Ovary (tissue), 9 donors: ENCODE results near the gene ATL3. TPM values are rescaled to one million over a fixed set of nuclear protein-coding genes. Genes with fewer than 3 reads are reported as not detected.

ENCODE experiments used
- DNase-seq, 5 donors: peaks; one replicate each; pipeline ENCODE4 v3.0.0-alpha.2; 2019 to 2020
- H3K27ac ChIP-seq, 2 donors: fragments of 200-600 bp; one replicate each; pipeline versions ENCODE4 v1.5.1 to v1.8.0; 2019 to 2022
- H3K27me3 ChIP-seq: fragments of 200-600 bp; one replicate; pipeline ENCODE4 v1.8.0; 2022
- H3K36me3 ChIP-seq: fragments of 200-600 bp; sonication (generic); one replicate; pipeline ENCODE4 v1.5.1; 2019
- H3K4me1 ChIP-seq: one replicate; pipeline ENCODE4 v1.8.1; 2013; ENCODE audit warnings: mild to moderate bottlenecking, moderate library complexity; ENCODE audit not compliant: insufficient read depth
- H3K4me3 ChIP-seq: fragments of 200-600 bp; sonication (generic); one replicate; pipeline ENCODE4 v1.5.1; 2017
- H3K9me3 ChIP-seq, 2 donors: fragments of 200-600 bp in 1 of 2; sonication (generic) in 1 of 2; one replicate each; pipeline versions ENCODE4 v1.5.1 to v1.8.1; 2013 to 2019; ENCODE audit warnings: mild to moderate bottlenecking in 1 of 2, moderate library complexity in 1 of 2
- CTCF ChIP-seq, 3 donors: fragments of 450-650 bp in 2 of 3; fragments of 200-600 bp in 1 of 3; IDR thresholded peaks; one replicate each; pipeline versions ENCODE4 v1.5.1 to v1.8.0; 2016 to 2022; ENCODE audit warnings: antibody characterized with exemption in 3 of 3, mild to moderate bottlenecking in 1 of 3
- EP300 ChIP-seq: sonication (generic); formaldehyde crosslinking; IDR thresholded peaks from one replicate; pipeline ENCODE4 v1.6.1; 2017; ENCODE audit warnings: antibody characterized with exemption
- POLR2A ChIP-seq: fragments of 450-650 bp; IDR thresholded peaks from one replicate; pipeline ENCODE4 v1.6.1; 2017; ENCODE audit warnings: antibody characterized with exemption, mild to moderate bottlenecking, moderate library complexity
- WGBS, 3 donors: extraction: QIAGEN DNeasy Blood & Tissue Kit in 1 of 3; methylation state at CpG; one replicate each; pipeline versions ENCODE4 v1.1.5 to v1.1.7; 2013 to 2017; 5-methylcytosine and 5-hydroxymethylcytosine counted together
- intact Hi-C, 4 donors: fragments of 100-400 bp; cut with DNase I; formaldehyde crosslinking; loops; one replicate each; pipeline versions ENCODE4 v1.11.0 to v1.15.1; 2022 to 2023
- polyA plus RNA-seq, 2 donors: library from polyadenylated mRNA; stranded (reverse); fragments of 200-250 nt in 1 of 2; fragments of 350-450 nt in 1 of 2; fragmentation: Illumina TruSeq in 1 of 2; extraction: RNeasy Lipid Tissue Mini Kit (QIAGEN cat#74804) in 1 of 2; gene quantifications; one replicate each; pipeline ENCODE4 v1.2.3, GENCODE V29; 2013 to 2014
- total RNA-seq, 7 donors: library from RNA; depleted of rRNA in 2 of 7; stranded (reverse); fragments of >200 nt in 2 of 7; fragmentation: NEBNext Ultra II Directional in 3 of 7; extraction: Animal tissue kit (Norgen Biotek cat#: 25700) in 3 of 7; gene quantifications; one replicate each; pipeline versions ENCODE4 v1.1.0 to v1.2.4, GENCODE V29; 2016 to 2023
- donor health status: DM: no; HTN: no; CAD: no; lungs with moderate emphysema.
- donor health status: DM: no; HTN: no; CAD: no.
- donor health status: Bipolar disorder and iron deficiency.
- donor health status: DM: yes; HTN: yes; CAD: no.
- donor health status: DM: no; HTN: no; CAD: no.
- donor health status: DM: yes; HTN: yes; CAD: no.

ATL3 gene
- total and polyA plus RNA-seq, 9 donors = 16.5 to 81.8 (median 51.9) TPM

GRCh38 chr11:63663809-63664208 is 7.4 kb downstream of the ATL3 start:
- Histone ChIP-seq H3K27ac (no peak overlapping the region), H3K4me3 (no peak overlapping the region), H3K27me3 (no peaks in the 10 kb centered on the region), H3K36me3 (no peaks in the 10 kb centered on the region), H3K4me1 (peaks cover 16% of the 10 kb centered on the region), H3K9me3 (no peaks in the 10 kb centered on the region)
- 0% methylated on average over 1 of the region's 1 CpG for WGBS, 3 donors
- TF ChIP-seq CTCF (IDR thresholded peaks at IDR 0.05) (no peak), POLR2A (no peak), EP300 (no peak)
- intact Hi-C loops = no loop called here
- DNase-seq = no peak

- Histone ChIP-seq H3K27me3 (no peaks in the 10 kb centered on the region), H3K4me3 (no peak overlapping the region), H3K27ac (no peak overlapping the region), H3K9me3 (no peaks in the 10 kb centered on the region), H3K4me1 (peaks cover 12% of the 10 kb centered on the region), H3K36me3 (no peaks in the 10 kb centered on the region)
- DNase-seq = no peak
- 90 to 94% (median 92%) methylated on average over 8 of the region's 8 CpGs for WGBS, 3 donors
- TF ChIP-seq POLR2A = no peak
- no peak for TF ChIP-seq EP300
- no peak for TF ChIP-seq CTCF (IDR thresholded peaks at IDR 0.05)
- intact Hi-C loops = no loop called here
Measured at GRCh38 chr11:63660972-63661371, 10.2 kb downstream of the ATL3 start.

GRCh38 chr11:63652671-63653070 is 18.5 kb downstream of the ATL3 start:
- Histone ChIP-seq H3K36me3 (no peaks in the 10 kb centered on the region), H3K27me3 (no peaks in the 10 kb centered on the region), H3K4me3 (no peak overlapping the region), H3K4me1 (no peaks in the 10 kb centered on the region), H3K27ac (no peak overlapping the region), H3K9me3 (no peaks in the 10 kb centered on the region)
- 87 to 94% (median 88%) methylated on average over 3 of the region's 3 CpGs for WGBS, 3 donors
- no peak for DNase-seq
- intact Hi-C loops = no loop called here
- TF ChIP-seq CTCF (IDR thresholded peaks at IDR 0.05) = no peak
- TF ChIP-seq EP300 = no peak
- TF ChIP-seq POLR2A = no peak

GRCh38 chr11:63643205-63643604 is 28.0 kb downstream of the ATL3 start:
- no peaks in the 10 kb centered on the region for H3K27me3 ChIP-seq
- H3K4me1 ChIP-seq = no peaks in the 10 kb centered on the region
- DNase-seq = no peak
- no peaks in the 10 kb centered on the region for H3K36me3 ChIP-seq
- intact Hi-C loops = loop anchor here in 2 of 4 donors (5.0 to 10.0 kb wide), 2 partner anchors 92 to 94 kb away; no protein-coding TSS in a partner anchor
- H3K9me3 ChIP-seq = no peaks in the 10 kb centered on the region
- H3K27ac ChIP-seq = no peak overlapping the region
- no peak overlapping the region for H3K4me3 ChIP-seq
- WGBS, 3 donors = 89 to 94% (median 92%) methylated on average over 3 of the region's 3 CpGs
- TF ChIP-seq EP300 (no peak), CTCF (IDR thresholded peaks at IDR 0.05) (no peak), POLR2A (no peak)

- no peak for TF ChIP-seq CTCF (IDR thresholded peaks at IDR 0.05)
- TF ChIP-seq POLR2A = no peak
- no peak for TF ChIP-seq EP300
- no peak overlapping the region for H3K27ac ChIP-seq
- H3K27me3 ChIP-seq = no peaks in the 10 kb centered on the region
- no peaks in the 10 kb centered on the region for H3K36me3 ChIP-seq
- no peak for DNase-seq
- H3K4me3 ChIP-seq = no peak overlapping the region
- no peaks in the 10 kb centered on the region for H3K9me3 ChIP-seq
- intact Hi-C loops = loop anchor here in 2 of 4 donors (5.0 to 10.0 kb wide), 2 partner anchors 93 to 96 kb away; no protein-coding TSS in a partner anchor
- H3K4me1 ChIP-seq = no peaks in the 10 kb centered on the region
Measured at GRCh38 chr11:63641727-63642126, 29.4 kb downstream of the ATL3 start.
